Measurements from ENCODE around the gene PRODH2.
"Not testable (repeated sequence)": the region's sequence is repeated elsewhere in the genome, so short reads cannot be mapped to it uniquely, and the experiment has no call there.

Gene PRODH2

GRCh38 chr19:35796645-35797542 is 15.8 kb downstream of the PRODH2 start:
- no peak for DNase-seq

- DNase-seq, result not testable (repeated sequence)
These were observed 17.1 kb downstream of the PRODH2 start for GRCh38 chr19:35795564-35795963.

GRCh38 chr19:35793381-35794165 is 19.1 kb downstream of the PRODH2 start:
- DNase-seq, result no peak

GRCh38 chr19:35792888-35793287 is 19.8 kb downstream of the PRODH2 start:
- DNase-seq, result no peak

- no peak for DNase-seq
These were observed 20.3 kb downstream of the PRODH2 start for GRCh38 chr19:35792312-35792711.

- DNase-seq, result no peak
These were observed 20.8 kb downstream of the PRODH2 start for GRCh38 chr19:35791814-35792279.

- DNase-seq, result peak in 1 of 2 experiments; percentile 16
These were observed 21.4 kb downstream of the PRODH2 start for GRCh38 chr19:35790981-35791813.

GRCh38 chr19:35789978-35790944 is 22.4 kb downstream of the PRODH2 start:
- DNase-seq, result no peak

- no peak for DNase-seq
These were observed 23.3 kb downstream of the PRODH2 start for GRCh38 chr19:35789195-35789977.

GRCh38 chr19:35788205-35788960 is 24.3 kb downstream of the PRODH2 start:
- DNase-seq, result no peak

- no peak for DNase-seq
These were observed 25.3 kb downstream of the PRODH2 start for GRCh38 chr19:35787227-35787799.

- DNase-seq, result no peak
These were observed 26.1 kb downstream of the PRODH2 start for GRCh38 chr19:35786299-35787160.

- no peak for DNase-seq
These were observed 27.4 kb downstream of the PRODH2 start for GRCh38 chr19:35785339-35785627.

GRCh38 chr19:35784503-35785338 is 27.9 kb downstream of the PRODH2 start:
- no peak for DNase-seq

GRCh38 chr19:35783469-35784434 is 28.9 kb downstream of the PRODH2 start:
- DNase-seq, result no peak

GRCh38 chr19:35782589-35782988 is 30.1 kb downstream of the PRODH2 start:
- DNase-seq, result no peak

GRCh38 chr19:35781650-35782049 is 31.0 kb downstream of the PRODH2 start:
- no peak for DNase-seq
